ENCODE data around the gene CCDC85A.

- TF ChIP-seq POLR2A (IDR thresholded peaks at IDR 0.05) = no peak
- no peak for TF ChIP-seq CTCF (IDR thresholded peaks at IDR 0.05)
These were observed 125.9 kb downstream of the CCDC85A start for GRCh38 chr2:56309626-56310170.
